Transverse colon (tissue), 4 donors: ENCODE data around the gene VPS4B. TPM values are rescaled to one million over a fixed set of nuclear protein-coding genes. Genes with fewer than 3 reads are reported as not detected.

Source experiments
- DNase-seq: peaks from one replicate; pipeline ENCODE4 v3.0.0-alpha.2; 2019
- H3K27ac ChIP-seq, 4 donors: fragments of 200-600 bp; sonication (generic); 2 replicates each; pipeline ENCODE4 v1.5.1; 2016 to 2018; ENCODE audit warnings: inconsistent platforms in 4 of 4
- H3K27me3 ChIP-seq: fragments of 200-600 bp; sonication (generic); 2 replicates; pipeline ENCODE4 v1.5.1; 2017; ENCODE audit warnings: inconsistent platforms
- H3K36me3 ChIP-seq, 4 donors: fragments of 200-600 bp; sonication (generic); 2 replicates each; pipeline ENCODE4 v1.5.1; 2017 to 2019; ENCODE audit warnings: inconsistent platforms in 4 of 4
- H3K4me1 ChIP-seq, 4 donors: fragments of 200-600 bp; sonication (generic); 2 replicates each; pipeline ENCODE4 v1.5.1; 2017 to 2020; ENCODE audit warnings: inconsistent platforms in 4 of 4
- H3K4me3 ChIP-seq, 4 donors: fragments of 200-600 bp; sonication (generic); 1 replicate in 1 of 4; 2 replicates in 3 of 4; pipeline versions ENCODE4 v1.5.1 to v1.6.1; 2017 to 2019; ENCODE audit warnings: inconsistent platforms in 4 of 4
- H3K9me3 ChIP-seq, 2 donors: fragments of 200-600 bp; sonication (generic); 2 replicates each; pipeline ENCODE4 v1.5.1; 2017 to 2019; ENCODE audit warnings: inconsistent platforms in 2 of 2
- EP300 ChIP-seq: sonication (generic); formaldehyde crosslinking; IDR thresholded peaks from one replicate; pipeline ENCODE4 v1.6.1; 2017; ENCODE audit warnings: antibody characterized with exemption, low read depth
- POLR2A ChIP-seq: fragments of 450-650 bp; IDR thresholded peaks from one replicate; pipeline ENCODE4 v1.6.1; 2016; ENCODE audit warnings: antibody characterized with exemption, mild to moderate bottlenecking, moderate library complexity
- POLR2AphosphoS5 ChIP-seq, 3 donors: sonication (generic); formaldehyde crosslinking; IDR thresholded peaks; one replicate each; pipeline ENCODE4 v1.6.1; 2016; ENCODE audit warnings: antibody characterized with exemption in 3 of 3
- WGBS, 2 donors: methylation state at CpG; one replicate each; pipeline ENCODE4 v1.1.5; 2018; ENCODE audit warnings: low coverage in 1 of 2; 5-methylcytosine and 5-hydroxymethylcytosine counted together
- in situ Hi-C, 4 donors: fragments of 200-750 bp; cut with MboI; loops; one replicate each; pipeline versions ENCODE4 v1.15.0 to v1.15.1; 2017; ENCODE audit warnings: low sequenced_read_pairs in 3 of 4, low pct_ligation_motif_present in 1 of 4, low pct_unique_long_range_greater_than_20kb in 1 of 4
- intact Hi-C: fragments of 100-400 bp; cut with DNase I; formaldehyde crosslinking; loops from one replicate; pipeline ENCODE4 v1.15.1; 2023; ENCODE audit warnings: low total_unique reads
- total RNA-seq, 4 donors: library from RNA; depleted of rRNA; stranded (reverse); fragments of >200 nt; gene quantifications; one replicate each; pipeline ENCODE4 v1.1.0, GENCODE V29; 2016
- TF ChIP-seq, protein P1 (sequence below), 5 experiments: fragments of 200-600 bp in 3 of 5; fragments of 450-650 bp in 2 of 5; sonication (generic) in 3 of 5; IDR thresholded peaks; 1 replicate in 2 of 5; 2 replicates in 3 of 5; pipeline ENCODE4 v1.5.1; 2016 to 2017; ENCODE audit warnings: antibody characterized with exemption in 5 of 5, inconsistent platforms in 3 of 5, mild to moderate bottlenecking in 2 of 5, moderate library complexity in 1 of 5

The VPS4B gene
- total RNA-seq, 4 donors from 2014 or later, result 40.4 to 122 (median 63.3) TPM

DNA sequence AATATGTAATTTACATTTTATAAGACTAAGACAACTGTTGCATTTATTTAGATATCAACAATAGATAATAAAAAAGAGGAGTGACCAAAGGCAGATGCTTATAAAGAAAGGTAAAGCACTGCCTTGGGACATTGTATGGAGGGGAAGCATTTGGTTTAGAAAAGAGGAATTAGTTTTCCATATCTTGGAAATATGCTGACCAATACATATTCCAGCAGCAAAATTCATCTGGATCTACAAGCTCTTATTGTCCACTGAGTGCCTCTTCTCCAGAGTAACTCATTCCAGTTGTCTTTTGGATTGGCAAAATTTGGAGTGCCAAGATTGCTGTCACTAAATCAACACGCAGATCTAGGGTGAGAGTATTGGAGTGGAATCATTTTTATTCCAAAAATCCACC, 8.9 kb upstream of the VPS4B start:
- in situ Hi-C loops (loop anchor here (5.0 to 25.0 kb wide), 8 partner anchors 86 to 719 kb away; partner anchors contain the start of gene PHLPP1 (in 1 of the 4)), intact Hi-C loops (no loop called here)
- Histone ChIP-seq H3K4me1 (no peaks in the 10 kb centered on the region), H3K36me3 (no peaks in the 10 kb centered on the region), H3K9me3 (no peaks in the 10 kb centered on the region), H3K27ac (no peak overlapping the region), H3K4me3 (no peak overlapping the region), H3K27me3 (no peaks in the 10 kb centered on the region)
- no peak for TF ChIP-seq EP300
- TF ChIP-seq, protein P1, sequence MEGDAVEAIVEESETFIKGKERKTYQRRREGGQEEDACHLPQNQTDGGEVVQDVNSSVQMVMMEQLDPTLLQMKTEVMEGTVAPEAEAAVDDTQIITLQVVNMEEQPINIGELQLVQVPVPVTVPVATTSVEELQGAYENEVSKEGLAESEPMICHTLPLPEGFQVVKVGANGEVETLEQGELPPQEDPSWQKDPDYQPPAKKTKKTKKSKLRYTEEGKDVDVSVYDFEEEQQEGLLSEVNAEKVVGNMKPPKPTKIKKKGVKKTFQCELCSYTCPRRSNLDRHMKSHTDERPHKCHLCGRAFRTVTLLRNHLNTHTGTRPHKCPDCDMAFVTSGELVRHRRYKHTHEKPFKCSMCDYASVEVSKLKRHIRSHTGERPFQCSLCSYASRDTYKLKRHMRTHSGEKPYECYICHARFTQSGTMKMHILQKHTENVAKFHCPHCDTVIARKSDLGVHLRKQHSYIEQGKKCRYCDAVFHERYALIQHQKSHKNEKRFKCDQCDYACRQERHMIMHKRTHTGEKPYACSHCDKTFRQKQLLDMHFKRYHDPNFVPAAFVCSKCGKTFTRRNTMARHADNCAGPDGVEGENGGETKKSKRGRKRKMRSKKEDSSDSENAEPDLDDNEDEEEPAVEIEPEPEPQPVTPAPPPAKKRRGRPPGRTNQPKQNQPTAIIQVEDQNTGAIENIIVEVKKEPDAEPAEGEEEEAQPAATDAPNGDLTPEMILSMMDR (IDR thresholded peaks at IDR 0.05), result no peak
- no peak for TF ChIP-seq POLR2AphosphoS5 (IDR thresholded peaks at IDR 0.05)
- TF ChIP-seq POLR2A, result no peak
- no peak for DNase-seq
- WGBS, 2 donors, result 57 to 77% methylated on average over 1 of the region's 1 CpG

GRCh38 chr18:63430526-63430925, 8.2 kb upstream of the VPS4B start:
- intact Hi-C loops, result no loop called here
- H3K4me1 ChIP-seq, result no peaks in the 10 kb centered on the region
- WGBS, 2 donors, result 60 to 79% methylated on average over 2 of the region's 2 CpGs
- in situ Hi-C loops, result loop anchor here (5.0 to 25.0 kb wide), 8 partner anchors 86 to 718 kb away; partner anchors contain the start of gene PHLPP1 (in 1 of the 4)
- H3K27me3 ChIP-seq, result no peaks in the 10 kb centered on the region
- H3K9me3 ChIP-seq, result no peaks in the 10 kb centered on the region
- DNase-seq, result no peak
- H3K4me3 ChIP-seq, result no peak overlapping the region
- no peaks in the 10 kb centered on the region for H3K36me3 ChIP-seq
- TF ChIP-seq POLR2A (no peak), EP300 (no peak), POLR2AphosphoS5 (IDR thresholded peaks at IDR 0.05) (no peak)
- TF ChIP-seq, protein P1 (IDR thresholded peaks at IDR 0.05), result no peak
- H3K27ac ChIP-seq, result no peak overlapping the region

- H3K27me3 ChIP-seq, result no peaks in the 10 kb centered on the region
- TF ChIP-seq, protein P1 (IDR thresholded peaks at IDR 0.05), result no peak
- TF ChIP-seq POLR2A, result no peak
- no peak for TF ChIP-seq EP300
- TF ChIP-seq POLR2AphosphoS5 (IDR thresholded peaks at IDR 0.05), result no peak
- in situ Hi-C loops (loop anchor here (25.0 kb wide), 4 partner anchors 90 to 715 kb away; partner anchors contain the start of gene PHLPP1 (in 1 of the 4)), intact Hi-C loops (loop anchor here (10.0 kb wide), 1 partner anchor 63 kb away; the partner anchor contains the start of gene KDSR)
- DNase-seq, result peak; percentile 33
- no peak overlapping the region for H3K4me3 ChIP-seq
- peak overlapping the region in 1 of 4 donors; percentile 33 for H3K27ac ChIP-seq
- no peaks in the 10 kb centered on the region for H3K36me3 ChIP-seq
- 77 to 81% methylated on average over 4 of the region's 4 CpGs for WGBS, 2 donors
- no peaks in the 10 kb centered on the region for H3K9me3 ChIP-seq
- H3K4me1 ChIP-seq, result peaks cover 0 to 7% (median 5%) of the 10 kb centered on the region in 4 donors
Observed at GRCh38 chr18:63427558-63427957, 5.3 kb upstream of the VPS4B start.

GRCh38 chr18:63422864-63423304, 608 bp upstream of the VPS4B start:
- no peak for DNase-seq
- Histone ChIP-seq H3K4me1 (peaks cover 0 to 33% (median 12%) of the 10 kb centered on the region in 4 donors), H3K4me3 (peak overlapping the region; percentile 58 to 89 (median 78)), H3K27me3 (no peaks in the 10 kb centered on the region), H3K9me3 (no peaks in the 10 kb centered on the region), H3K27ac (peak overlapping the region; percentile 89 to 96 (median 94)), H3K36me3 (peaks cover 0 to 3% (median under 1%) of the 10 kb centered on the region in 4 donors)
- WGBS, 2 donors, result 3 to 17% methylated on average over 3 to 26 of the region's 26 CpGs
- intact Hi-C loops (loop anchor here (10.0 kb wide), 1 partner anchor 58 kb away; the partner anchor contains the start of gene KDSR), in situ Hi-C loops (no loop called here)
- TF ChIP-seq POLR2A, result no peak
- TF ChIP-seq, protein P1 (IDR thresholded peaks at IDR 0.05), result peak in 3 of 5 experiments; percentile 3 to 20 (median 6)
